ENCODE data around the gene USP33.
"Not testable (repeated sequence)": the region's sequence is repeated elsewhere in the genome, so short reads cannot be mapped to it uniquely, and the experiment has no call there.

The USP33 gene

DNA sequence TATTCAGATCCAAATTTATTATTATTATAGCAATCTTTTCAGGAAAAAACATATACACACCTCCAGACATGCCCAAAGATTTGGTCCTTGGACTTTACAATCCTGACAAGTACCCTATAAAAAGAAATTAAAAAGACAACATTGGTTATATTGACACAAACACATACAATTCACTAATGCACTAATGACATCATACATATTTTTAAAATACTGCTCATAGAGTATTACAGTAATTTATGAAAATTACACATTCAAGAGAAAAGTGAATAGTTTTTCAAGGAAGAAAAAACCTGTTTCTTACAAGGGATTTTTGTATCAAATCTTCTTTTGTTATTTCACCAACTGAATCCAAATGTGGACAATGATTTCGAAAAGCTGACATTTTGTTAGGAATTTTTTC is 18.3 kb downstream of the USP33 start:
- in situ Hi-C loops (cut with MboI; ENCODE audit: low sequenced_read_pairs) = no loop called here

DNA sequence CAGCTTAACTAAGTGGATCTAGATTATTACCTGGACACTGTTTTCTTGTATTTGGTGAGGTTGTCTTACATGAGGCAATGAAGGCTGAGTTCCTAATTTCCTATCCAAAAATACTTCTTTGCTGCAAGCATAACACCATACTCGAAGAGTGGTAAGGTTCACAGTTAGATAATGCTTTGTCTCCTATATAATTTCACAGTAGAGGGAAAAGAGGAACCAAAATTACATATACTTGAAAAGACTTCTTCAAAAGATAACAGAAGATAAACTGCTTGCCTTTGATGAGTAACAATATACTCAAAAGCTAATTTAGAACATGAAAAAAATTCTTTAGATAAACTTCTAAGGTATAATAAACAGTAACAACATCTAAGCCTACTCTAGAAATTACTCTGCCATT is 20.4 kb downstream of the USP33 start:
- in situ Hi-C loops (cut with MboI; ENCODE audit: low sequenced_read_pairs) = no loop called here

DNA sequence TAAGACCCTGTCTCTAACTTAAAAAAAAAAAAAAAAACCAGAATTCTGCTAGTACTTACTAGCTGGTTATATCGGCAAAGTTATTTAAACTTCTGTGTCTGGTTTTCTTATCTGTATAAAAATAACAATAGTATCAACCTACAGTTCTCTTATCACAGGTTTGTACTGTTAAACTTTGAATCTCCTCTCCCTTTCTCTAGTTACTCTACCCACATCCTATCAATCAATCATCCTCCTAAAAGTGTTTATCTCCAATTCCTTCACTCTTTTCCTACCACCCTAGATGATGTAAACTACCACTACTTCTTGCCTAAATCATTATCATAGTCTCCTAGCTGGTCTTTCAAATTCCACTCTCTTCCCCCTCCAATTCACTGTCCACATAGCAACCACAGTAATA is 27.6 kb downstream of the USP33 start:
- in situ Hi-C loops (cut with MboI; ENCODE audit: low sequenced_read_pairs) = no loop called here

DNA sequence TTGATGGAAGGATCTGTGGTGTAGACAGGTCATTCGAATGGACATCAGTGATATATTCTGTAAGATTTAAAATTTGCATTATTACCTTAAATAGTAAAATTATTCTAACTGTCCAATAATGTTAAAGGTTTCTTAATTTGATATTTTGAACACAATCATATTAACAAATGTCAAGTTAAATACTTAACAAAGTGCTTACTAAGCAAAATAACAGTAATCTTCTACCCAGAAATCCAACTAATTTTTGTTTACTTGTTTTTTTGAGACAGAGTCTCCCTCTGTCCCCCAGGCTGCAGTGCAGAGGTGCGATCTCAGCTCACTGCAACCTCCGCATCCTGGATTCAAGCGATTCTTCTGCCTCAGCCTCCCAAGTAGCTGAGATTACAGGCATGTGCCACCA is 33.9 kb downstream of the USP33 start:
- in situ Hi-C loops (cut with MboI; ENCODE audit: low sequenced_read_pairs) = no loop called here

DNA sequence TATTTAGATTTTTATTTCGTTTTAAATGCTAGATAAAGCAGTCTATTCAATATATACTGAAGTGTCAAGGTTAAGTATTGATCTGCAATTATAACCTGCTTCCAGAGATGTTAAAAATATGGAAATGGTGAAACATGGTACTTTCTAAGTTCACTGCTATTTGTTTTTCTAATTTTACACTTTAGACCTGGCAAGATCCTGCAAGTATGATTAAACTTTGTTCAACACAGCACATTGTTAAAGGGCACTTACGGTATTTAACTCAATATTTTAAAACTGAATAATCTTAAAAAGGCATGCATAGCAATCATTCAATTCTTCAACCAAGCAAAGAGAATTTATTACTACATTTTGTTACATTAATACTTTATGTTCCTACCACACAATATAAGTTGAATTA is 41.5 kb downstream of the USP33 start:
- in situ Hi-C loops (cut with MboI; ENCODE audit: low sequenced_read_pairs) = no loop called here

DNA sequence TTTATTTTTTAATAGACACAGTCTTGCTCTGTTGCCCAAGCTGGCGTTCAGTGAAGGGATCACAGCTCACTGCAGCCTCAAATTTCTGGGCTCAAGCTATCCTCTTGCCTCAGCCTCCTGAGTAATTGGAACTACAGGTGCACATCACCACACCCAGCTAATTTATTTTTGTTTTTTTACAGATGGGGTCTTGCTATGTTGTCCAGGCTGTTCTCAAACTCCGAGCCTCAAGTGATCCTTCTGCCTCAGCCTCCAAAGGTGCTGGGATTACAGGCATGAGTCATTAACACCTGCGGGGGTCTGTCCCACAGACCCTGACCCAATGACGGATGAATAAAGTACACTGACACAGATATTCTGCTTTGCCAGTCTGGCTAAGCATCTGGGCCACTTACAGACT is 43.6 kb downstream of the USP33 start:
- in situ Hi-C loops (cut with MboI; ENCODE audit: low sequenced_read_pairs) = no loop called here

DNA sequence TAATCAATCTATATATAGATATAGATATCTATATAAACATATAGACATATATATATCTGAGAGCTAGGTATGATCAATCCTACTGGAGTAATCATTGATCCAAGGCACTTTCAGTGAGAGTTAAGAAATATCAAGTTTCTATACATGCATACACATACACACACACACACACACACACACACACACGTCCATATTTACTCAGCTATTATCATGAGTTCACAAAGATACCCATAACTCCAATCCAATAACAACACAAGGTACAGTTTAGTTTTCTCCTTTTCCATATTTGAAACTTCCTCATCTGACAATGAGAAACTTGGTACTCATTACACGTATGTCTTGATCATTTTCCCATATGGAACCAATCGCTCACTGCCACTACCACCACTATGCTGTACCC is 49.9 kb downstream of the USP33 start:
- in situ Hi-C loops (cut with MboI; ENCODE audit: low sequenced_read_pairs) = no loop called here

DNA sequence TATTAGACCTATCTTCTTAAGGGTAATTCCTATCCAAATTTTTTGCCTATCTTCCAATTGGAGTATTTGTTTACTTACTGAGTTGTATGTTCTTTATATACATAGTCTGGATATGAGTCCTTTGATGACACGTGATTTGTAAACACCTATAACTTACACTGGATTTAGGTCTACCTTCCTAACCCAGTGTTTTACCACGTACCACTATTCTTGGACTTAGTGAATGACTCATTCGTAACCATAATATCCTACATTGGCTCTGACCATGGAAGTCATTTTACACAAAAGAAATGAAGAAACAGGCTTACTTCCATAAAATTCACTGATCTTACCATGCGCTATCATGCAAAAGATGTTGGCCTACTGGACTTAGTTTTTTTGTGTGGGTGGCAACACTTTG is 53.3 kb downstream of the USP33 start:
- in situ Hi-C loops (cut with MboI; ENCODE audit: low sequenced_read_pairs) = no loop called here

DNA sequence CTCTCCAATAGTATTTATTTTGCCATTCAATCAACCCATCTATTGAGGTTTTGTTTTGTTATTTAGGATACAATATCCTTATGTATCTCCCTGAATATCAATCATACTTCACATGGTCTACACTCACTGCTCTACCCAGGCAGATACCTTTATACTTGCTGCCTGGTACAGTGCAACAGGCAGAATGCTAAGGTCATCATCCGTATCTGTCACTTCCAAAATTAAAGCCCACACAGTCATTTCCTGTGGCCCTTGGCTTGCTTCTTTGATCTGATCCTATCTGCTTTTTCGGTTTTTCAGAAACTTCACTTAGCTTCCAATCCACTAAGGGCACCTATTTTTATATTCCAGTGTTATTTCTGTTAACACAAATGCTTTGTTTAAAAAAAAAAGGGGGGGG is 54.9 kb downstream of the USP33 start:
- in situ Hi-C loops (cut with MboI; ENCODE audit: low sequenced_read_pairs) = no loop called here

DNA sequence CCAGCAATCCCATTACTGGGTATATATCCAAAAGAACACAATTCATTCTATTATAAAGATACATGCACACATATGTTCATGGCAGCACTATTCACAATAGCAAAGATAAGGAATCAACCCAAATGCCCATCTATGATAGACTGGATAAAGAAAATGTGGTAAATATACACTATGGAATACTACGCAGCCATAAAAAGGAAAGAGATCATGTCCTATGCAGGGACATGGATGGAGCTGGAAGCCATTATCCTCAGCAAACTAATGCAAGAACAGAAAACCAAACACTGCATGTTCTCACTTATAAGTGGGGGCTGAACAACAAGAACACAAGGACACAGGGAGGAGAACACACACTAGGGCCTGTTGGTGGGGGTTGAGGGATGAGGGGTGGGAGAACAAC is 60.0 kb downstream of the USP33 start:
- in situ Hi-C loops (cut with MboI; ENCODE audit: low sequenced_read_pairs) = not testable (repeated sequence)

DNA sequence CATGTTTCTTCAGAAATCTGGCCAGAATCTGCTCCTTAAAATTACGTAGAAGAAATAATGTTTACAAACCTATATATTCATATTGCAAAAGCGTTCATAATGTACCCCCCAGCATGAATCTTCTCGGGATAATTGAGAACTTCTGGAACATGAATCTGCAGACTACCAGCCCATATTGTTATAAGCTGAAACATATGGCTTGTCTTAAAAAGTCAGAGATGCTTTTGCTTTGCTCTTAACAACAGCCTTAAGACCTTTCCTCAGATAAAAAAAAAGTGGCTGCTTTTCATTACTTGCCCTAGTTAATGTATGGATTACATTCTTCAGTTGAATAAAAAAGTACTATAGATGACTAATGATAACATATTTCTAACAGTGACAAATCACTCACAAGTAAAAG is 62.2 kb downstream of the USP33 start:
- in situ Hi-C loops (cut with MboI; ENCODE audit: low sequenced_read_pairs) = no loop called here

DNA sequence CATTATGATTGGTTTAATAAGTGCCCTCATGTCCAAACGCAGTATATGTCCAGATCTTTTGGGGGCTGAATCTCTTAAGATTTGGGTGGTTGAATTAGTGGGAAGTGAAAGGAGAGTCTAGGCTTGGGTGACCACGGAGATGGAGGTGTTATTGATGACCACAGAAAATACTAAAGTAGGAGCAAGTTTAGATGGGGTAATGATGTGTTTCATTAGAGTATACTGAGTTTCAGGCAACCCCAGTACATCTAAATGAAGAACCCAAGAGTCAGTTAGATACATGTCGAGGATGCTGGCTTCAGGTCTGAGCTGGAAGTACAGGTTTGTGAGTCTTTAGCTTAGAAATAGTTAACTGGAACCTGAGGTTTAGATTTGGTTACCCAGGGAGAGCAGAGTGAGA is 70.7 kb downstream of the USP33 start:
- in situ Hi-C loops (cut with MboI; ENCODE audit: low sequenced_read_pairs) = no loop called here

DNA sequence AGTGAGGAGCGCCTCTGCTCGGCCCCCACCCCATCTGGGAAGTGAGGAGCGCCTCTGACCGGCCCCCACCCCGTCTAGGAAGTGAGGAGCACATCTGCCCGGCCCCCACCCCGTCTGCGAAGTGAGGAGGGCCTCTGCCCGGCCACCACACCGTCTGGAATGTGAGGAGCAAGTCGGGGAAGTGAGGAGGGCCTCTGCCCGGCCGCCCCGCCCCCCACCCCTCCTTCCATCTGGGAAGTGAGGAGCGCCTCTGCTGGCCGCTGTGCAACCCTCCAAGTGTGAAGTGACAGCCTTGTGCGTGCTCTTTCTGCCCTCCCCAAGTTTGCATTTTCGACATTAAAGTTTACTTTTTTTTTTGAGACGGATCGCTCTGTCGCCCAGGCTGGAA is 72.1 kb downstream of the USP33 start:
- in situ Hi-C loops (cut with MboI; ENCODE audit: low sequenced_read_pairs) = no loop called here

DNA sequence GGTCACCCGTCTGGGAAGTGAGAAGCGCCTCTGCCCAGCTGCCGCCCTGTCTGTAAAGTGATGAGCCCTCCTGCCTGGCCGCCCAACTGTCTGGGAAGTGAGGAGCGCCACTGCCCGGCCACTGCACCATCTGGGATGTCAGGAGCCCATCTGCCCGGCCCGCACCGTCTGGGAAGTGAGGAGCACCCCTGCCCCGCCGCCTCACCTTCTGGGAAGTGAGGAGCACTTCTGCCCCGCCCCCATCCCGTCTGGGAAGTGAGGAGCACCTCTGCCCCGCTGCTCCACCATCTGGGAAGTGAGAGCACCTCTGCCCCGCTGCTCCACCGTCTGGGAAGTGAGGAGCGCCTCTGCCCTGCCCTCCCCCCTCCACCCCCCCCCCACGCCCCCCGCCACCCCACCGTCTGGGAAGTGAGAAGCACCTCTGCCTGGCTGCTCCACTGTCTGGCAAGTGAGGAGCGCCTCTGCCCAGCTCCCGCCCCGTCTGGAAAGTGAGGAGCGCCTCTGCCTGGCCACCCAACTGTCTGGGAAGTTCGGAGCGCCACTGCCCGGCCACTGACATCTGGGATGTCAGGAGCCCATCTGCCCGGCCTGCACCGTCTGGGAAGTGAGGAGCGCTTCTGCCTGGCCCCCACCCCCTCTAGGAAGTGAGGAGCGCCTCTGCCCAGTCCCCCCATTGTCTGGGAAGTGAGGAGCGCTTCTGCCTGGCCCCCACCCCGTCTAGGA is 72.7 kb downstream of the USP33 start:
- in situ Hi-C loops (cut with MboI; ENCODE audit: low sequenced_read_pairs) = no loop called here

DNA sequence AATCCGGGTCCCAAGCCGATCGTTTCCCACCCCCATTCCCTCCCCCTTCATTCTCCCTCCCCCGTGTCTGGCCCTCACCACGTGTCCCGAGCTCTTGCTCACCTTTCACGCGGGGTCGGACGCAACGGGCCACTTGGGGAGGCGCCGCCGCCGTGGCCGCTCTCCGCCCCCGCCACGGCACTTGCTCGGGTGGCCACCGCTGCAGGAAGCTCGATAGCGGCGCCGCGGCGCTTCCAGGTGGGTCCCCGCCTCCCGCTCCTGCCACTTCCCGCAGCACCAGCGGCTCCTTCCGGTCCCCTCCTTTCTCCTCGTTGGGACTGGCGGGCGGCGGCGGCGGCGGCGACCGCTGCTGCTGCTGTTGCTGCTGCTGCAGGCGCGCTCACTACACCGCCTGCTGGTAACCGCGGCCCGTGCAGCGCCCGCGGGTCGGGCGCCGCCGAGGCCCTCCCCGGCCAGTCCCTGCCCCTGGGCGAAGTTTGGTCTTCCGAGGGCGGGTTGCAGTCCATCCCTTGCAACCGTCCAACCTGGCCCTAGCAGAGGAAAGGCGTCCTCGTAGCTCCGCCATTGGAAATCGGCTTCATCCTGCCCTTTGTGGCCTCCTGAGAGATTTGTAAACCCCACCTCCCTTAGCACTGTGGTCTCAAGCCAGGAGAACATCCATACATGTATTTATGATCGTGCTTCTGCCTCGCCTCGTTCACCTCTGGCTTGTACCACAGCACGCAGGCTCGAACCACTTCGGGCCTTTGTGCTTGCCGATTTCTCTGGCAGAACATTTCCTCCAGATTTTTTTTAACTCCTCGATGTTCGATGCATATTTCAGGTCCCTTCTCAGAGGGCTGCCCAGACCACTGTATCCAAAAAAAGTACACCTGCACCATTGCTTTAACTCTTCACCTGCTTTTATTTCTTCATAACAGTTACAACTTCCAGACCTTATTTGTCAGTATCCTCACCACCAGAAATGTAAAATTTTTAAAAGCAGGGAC is 76.2 kb downstream of the USP33 start:
- in situ Hi-C loops (cut with MboI; ENCODE audit: low sequenced_read_pairs) = no loop called here

DNA sequence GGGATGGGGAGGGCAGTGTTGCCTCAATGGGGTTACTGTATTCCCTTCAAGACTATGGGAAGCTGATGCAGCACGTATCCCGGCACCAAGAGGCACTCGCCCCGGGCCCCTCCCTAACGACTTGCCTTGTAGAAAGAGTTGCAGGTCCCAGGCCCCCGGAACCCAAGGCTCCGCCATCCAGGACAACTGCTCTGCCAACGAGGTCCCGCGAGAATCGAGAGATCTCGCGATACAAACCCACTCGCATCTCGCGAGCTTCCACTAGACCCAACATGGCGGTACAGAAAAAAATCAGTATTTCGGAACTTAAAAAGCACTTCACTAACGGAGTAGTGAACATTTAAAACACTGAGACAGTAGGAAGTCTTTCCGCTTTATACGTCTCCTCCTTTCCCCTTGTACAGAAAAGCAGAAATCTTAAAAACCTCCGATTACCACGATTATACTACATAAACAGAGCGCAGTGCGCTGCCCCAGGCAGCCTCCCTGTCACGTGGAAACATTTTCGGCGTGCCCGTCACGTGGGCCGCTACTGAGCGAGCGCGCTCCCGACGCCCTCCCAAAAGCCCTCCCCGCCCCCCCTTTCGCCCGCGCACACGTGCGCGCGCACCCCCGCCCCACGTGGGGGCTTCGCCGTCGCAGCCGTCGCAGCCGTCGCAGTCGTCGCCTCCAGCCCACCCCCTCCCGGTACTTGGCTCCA is 77.0 kb downstream of the USP33 start, which contains the start of gene ZZZ3:
Gene ZZZ3 (minus strand): TSS at position 199 of the 700 bp plus-strand sequence. CDS start 49,304 bp downstream, outside the sequence.
- in situ Hi-C loops (cut with MboI; ENCODE audit: low sequenced_read_pairs) = no loop called here

DNA sequence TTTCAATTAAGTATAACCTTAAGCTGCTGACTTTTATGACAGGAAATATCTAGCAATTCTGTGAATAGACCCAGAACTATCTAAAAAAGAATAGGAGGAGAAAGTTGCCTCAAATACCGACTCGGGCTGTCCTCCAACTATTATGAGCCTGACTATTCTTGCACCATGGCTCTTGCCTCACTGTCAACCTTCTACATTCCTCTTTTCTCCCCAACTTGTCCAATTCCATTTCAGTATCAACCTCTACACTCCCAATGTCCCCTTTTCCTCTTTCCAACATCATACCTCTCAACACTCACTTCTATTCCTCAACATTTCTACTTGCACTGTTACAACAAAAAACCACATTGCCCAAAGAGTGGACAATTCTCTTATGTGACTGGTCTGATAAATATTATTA is 79.5 kb downstream of the USP33 start:
- in situ Hi-C loops (cut with MboI; ENCODE audit: low sequenced_read_pairs) = no loop called here

DNA sequence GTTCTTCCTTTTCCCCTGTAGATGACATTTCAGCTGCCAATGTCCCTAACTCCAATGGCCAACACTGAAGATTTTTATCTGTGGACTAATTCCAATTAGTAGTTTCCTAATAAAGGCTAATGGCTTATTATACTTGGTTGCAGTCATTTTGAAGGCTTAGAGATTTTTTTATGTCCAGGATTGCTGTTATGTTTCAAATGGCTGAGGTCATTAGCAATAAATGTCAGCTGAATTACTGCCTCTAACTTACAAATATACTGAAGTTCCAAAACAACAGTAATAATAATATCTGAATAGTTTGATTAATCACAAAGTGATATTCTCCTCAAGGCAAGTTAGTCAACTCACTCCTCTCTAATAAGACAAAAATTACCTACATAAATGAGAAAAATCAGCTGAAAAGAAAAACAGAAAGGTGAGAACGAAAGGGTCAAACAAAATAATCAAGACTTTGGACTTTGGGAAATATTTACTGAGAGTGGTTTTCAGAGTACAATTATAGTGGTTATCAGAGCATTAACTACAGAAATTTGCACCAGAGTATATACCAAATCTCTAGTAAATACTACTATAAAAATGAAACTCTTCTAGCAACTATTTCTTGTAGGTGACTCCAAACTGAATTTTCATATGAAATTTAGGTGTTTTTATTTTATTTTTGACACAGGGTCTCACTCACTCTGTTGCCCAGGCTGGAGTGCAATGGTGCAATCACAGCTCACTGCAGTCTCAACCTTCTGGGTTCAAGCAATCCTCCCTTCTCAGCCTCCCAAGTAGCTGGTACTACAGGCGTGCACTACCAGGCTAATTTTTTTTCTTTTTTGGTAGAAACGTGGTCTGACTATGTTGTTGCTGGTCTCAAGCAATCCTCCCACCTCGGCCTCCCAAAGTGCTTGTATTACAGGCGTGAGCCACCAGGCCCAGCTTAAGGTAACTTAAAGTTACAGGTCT is 80.7 kb downstream of the USP33 start:
- in situ Hi-C loops (cut with MboI; ENCODE audit: low sequenced_read_pairs) = no loop called here

DNA sequence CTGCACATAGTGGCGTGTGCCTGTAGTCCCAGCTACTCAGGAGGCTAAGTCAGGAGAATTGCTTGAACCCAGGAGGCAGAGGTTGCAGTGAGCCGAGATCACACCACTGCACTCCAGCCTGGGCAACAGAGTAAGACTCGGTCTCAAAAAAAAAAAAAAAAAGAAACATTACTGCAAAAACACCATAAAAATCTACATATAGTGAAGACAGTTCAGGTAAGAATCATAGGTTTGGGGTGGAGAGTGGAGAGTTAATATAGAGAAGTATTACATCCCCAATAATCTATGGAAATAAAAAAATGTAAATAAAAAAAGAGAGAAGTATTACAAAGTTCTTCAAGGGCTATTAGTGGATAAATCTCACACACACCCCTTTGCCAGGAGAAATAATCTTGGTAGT is 84.8 kb downstream of the USP33 start:
- in situ Hi-C loops (cut with MboI; ENCODE audit: low sequenced_read_pairs) = not testable (repeated sequence)

DNA sequence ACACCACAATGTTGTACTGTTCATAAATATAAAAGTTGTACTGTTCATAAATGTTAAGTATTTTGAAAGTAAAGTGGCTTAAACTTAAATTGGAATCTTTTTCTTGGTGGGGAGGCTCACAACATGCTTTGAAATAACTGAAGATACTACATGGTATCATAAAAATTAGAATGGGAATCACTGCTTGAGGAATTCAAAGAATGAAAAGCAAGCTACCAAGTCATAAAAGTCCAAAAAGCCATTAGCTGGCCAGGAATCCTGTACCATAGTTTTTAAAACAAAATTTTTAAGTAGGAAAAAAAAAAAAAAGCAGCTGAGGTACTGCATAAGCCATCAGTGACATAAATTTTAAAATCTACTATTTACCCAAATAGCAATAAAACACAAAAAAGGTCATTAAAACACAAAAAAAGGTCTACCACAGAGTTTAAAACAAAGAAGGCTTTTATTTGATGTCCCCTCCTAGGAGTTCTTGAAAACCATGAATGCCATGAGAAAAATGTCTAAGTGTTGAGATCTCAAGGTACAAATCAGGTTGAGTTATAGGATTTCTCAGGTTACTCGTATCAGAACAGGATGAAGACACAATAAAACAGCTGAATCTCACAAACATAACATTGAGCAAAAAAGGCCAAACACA is 85.8 kb downstream of the USP33 start:
- in situ Hi-C loops (cut with MboI; ENCODE audit: low sequenced_read_pairs) = no loop called here

Measured in HL-60/S4 treated with retinoic acid at 250 ng/mL for 4 days and 3 days (cell line).